Coronary artery (tissue), 2 donors: ENCODE results near the gene DNAJC18.

Source experiments
- DNase-seq: peaks from one replicate; pipeline ENCODE4 v3.0.0-alpha.2; 2017; ENCODE audit warnings: low spot score
- H3K27ac ChIP-seq, 2 donors: fragments of 200-600 bp; sonication (generic); one replicate each; pipeline ENCODE4 v1.5.1; 2016 to 2019
- H3K4me3 ChIP-seq: fragments of 200-600 bp; sonication (generic); 2 replicates; pipeline ENCODE4 v1.5.1; 2016; ENCODE audit warnings: mild to moderate bottlenecking, moderate library complexity
- TF ChIP-seq, protein P1 (sequence below): fragments of 200-600 bp; sonication (generic); IDR thresholded peaks from one replicate; pipeline ENCODE4 v1.5.1; 2019; ENCODE audit warnings: antibody characterized with exemption

The DNAJC18 gene

DNA sequence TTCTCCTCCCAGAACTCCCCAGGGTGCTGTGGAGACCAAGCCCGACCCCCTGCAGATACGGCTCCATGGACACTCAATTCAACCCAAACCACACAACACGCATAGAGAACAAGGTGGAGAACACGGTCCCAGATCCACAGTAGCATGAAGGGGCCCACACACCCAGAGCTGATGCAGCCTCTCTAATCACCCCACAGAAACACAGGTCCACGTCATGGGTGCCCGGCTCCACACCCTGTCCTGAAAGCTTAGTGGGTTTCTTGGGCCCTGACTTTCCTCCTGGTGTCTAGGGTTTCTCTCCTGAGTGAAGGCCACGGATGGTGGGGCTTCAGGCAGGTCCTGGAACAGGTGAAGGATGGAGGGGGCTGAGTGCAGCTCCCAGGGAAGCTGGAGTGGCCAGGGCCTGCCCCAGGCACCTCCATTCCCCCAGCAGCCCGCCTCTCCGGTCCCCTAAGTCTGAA lies 54.7 kb downstream of the DNAJC18 start:
- Histone ChIP-seq H3K27ac (peak overlapping the region in 1 of 2 donors; percentile 60), H3K4me3 (peak overlapping the region; percentile 59)
- TF ChIP-seq, protein P1, sequence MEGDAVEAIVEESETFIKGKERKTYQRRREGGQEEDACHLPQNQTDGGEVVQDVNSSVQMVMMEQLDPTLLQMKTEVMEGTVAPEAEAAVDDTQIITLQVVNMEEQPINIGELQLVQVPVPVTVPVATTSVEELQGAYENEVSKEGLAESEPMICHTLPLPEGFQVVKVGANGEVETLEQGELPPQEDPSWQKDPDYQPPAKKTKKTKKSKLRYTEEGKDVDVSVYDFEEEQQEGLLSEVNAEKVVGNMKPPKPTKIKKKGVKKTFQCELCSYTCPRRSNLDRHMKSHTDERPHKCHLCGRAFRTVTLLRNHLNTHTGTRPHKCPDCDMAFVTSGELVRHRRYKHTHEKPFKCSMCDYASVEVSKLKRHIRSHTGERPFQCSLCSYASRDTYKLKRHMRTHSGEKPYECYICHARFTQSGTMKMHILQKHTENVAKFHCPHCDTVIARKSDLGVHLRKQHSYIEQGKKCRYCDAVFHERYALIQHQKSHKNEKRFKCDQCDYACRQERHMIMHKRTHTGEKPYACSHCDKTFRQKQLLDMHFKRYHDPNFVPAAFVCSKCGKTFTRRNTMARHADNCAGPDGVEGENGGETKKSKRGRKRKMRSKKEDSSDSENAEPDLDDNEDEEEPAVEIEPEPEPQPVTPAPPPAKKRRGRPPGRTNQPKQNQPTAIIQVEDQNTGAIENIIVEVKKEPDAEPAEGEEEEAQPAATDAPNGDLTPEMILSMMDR = no peak
- no peak for DNase-seq

DNA sequence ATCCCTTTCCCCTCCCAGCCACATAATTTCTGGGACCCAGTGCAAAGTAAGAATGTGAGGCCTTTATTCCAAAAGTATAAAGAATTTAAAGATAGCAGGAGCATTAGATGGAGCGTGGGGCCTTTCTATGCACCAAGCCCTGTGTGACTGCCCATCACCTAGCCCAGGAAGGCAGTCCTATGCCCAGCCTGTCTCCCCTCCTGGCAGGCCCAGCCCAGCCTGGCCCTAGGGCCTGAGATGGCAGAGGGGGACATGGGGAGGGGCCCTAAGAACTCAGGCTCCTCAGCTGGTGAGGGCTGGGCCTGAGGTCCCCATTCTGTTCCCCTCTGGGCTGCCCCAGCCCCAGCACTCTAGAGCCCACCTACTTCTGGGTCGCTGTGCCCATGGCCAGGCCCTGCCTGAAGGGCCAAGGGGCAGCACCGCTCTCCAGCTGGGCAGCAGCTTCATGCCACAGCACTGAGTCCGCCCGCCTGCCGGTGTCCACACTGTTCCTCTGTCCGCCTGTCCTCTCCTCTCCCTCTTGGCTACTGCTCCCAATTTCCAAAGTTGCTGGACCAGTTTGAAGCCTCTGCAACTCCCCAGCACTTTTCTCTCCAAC lies 55.2 kb downstream of the DNAJC18 start:
- H3K4me3 ChIP-seq = no peak overlapping the region
- peak overlapping the region in 1 of 2 donors; percentile 60 for H3K27ac ChIP-seq
- TF ChIP-seq, protein P1 = no peak
- DNase-seq = peak; percentile 58

DNA sequence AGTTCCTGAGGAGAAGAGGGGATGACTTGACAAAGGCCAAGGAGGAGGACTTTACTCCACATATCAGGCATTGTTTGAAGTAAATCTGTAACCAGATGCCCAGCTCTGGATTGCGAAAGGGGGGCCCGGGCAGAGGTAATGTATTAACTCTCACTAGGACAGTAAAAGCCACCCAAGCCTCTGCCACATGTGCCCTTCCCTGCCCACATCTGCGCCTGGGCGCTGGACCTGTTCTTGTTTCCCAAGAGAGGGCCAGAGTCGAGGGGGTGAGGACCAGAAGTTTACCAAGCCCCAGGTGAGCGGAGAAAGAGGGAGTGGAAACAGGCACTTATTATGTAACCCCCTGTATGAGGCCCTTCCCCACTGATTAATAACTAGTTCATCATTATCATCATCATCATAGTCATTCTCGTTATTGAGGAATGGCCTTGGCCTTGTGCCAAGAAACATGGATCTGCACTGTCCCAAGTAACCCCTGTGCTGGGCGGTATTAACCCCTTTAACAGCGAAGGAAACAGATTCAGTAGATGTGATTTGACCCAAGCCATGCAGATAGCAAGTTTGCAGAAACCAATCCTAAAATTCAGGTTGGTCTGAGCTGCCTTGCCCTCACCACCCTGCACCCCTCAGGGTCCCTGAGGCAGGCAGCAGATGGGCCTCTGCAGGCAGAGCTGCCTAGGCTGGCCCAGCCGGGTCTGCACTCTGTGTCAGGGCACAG lies 55.9 kb downstream of the DNAJC18 start, which contains the start of gene SLC23A1:
SLC23A1 (minus strand) TSS at position 23 of the 718 bp plus-strand sequence. CDS start 44 bp downstream, outside the sequence.
- peak within 1 kb of the TSS in 1 of 2 donors; percentile 60 for H3K27ac ChIP-seq
- DNase-seq = peak; percentile 64
- no peak within 1 kb of the TSS for H3K4me3 ChIP-seq
- TF ChIP-seq, protein P1 = no peak

DNA sequence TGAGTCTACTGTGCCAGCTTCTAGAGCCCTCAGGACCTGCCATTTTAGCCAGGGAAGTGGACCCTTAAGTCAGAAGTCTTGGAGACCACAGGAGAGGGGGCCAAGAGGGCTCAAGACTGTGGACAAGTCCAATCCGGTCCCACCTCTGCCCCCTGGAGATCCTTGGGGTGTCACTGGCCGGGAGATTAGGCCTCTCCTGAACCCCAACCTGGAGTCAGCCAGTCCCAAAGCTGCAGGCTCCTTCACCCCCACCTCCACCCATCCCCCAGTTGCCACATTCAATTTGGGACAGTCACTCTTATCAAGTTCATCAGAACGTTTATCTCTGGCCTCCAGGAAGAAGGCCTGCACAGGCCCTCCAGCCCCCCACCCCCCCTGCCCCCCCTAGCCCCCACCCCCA lies 56.5 kb downstream of the DNAJC18 start:
- no peak overlapping the region for H3K27ac ChIP-seq
- H3K4me3 ChIP-seq = no peak overlapping the region
- TF ChIP-seq, protein P1 = no peak
- DNase-seq = no peak

DNA sequence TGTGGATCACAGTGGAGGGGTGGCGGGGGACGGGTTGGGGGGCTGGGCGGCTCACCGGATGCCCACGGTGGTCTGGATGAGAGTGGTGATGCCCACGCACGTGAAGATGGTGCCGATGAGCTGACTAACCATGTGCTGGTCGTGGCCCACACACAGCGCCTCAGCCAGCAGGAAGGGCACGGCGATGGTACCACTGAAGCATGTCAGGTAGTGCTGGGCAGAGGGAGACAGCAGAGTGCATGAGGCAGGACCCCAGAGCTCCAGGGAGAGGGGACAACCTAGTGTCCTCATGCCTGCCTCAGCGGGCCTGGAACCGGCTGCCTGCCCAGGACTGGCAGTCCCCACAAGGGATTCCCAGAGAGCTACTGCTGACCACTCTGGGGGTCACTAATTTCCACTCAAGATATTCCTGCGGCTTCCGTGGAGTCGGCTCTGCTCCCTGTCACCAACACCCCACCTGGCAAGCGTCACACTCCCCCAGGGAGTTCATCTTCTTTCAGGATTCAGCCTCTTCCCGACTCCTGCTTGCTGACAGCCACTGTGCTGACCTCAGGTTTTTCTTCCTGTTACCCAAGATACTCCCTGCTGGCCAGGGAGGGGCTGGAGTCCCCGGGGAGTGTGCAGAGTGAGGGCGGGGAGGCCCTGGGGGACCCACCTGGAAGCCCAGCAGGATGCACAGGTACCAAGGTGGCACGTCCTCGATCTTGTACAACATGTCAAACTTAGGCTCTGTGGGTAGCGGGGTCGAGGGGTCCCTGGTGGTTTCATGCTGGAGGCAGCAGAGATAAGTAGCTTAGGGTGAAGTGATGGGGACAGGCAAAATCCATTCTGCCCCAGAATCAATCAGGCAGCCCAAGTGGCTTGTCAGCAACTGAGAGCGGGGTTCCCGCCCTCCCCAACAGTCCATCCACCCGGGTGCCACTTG lies 57.2 kb downstream of the DNAJC18 start:
- TF ChIP-seq, protein P1 = no peak
- Histone ChIP-seq H3K27ac (no peak overlapping the region), H3K4me3 (no peak overlapping the region)
- peak; percentile 62 for DNase-seq

DNA sequence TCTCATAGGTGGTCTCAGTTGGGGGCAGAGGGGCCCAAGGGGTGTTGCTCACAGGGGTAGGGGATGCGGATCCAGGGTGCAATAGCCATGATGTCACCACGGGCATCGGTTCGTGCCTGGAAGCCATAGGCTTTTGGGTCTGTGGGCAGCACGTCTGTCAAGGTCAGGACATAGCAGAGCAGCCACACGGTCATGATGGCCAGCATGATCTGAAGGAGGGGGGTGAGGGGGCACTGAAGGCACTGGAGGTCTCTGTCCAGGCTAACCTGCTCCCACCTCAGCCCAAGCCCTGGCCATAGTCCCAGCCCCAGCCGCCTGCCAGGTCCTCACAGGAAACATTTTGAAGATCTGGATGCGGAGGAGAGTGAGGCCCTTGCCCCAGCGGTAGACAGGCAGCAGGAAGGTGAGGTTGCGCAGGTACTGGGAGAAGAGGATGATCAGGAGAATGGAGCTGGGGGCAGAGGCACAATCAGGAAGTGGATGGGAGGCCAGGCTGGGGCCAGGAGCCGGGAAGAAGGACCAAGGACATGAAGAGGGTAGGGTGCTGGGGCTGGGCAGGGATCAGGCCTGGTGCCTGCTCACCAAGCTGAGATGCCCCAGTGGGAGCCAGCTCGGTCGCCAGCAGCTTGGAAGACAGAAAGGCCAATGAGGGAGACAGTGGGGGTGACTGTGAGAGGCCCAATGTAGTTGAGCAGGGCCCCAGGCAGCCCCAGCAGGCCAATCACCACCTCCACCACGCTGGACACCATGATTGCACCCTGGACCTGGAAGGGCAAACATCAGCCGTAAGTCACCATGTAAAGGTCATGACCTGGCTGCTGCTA lies 59.5 kb downstream of the DNAJC18 start:
- TF ChIP-seq, protein P1 = no peak
- Histone ChIP-seq H3K27ac (no peak overlapping the region), H3K4me3 (no peak overlapping the region)
- DNase-seq = no peak
